CD4-positive, alpha-beta T cell treated with Interleukin-6 for 4 hours (primary cell): ENCODE data around the gene VGF.
"Not testable (repeated sequence)": the region's sequence is repeated elsewhere in the genome, so short reads cannot be mapped to it uniquely, and the experiment has no call there.

Experiments used
- DNase-seq: peaks from one replicate; pipeline ENCODE4 v3.0.0-alpha.2; 2020; ENCODE audit warnings: mixed read lengths

VGF gene

DNA sequence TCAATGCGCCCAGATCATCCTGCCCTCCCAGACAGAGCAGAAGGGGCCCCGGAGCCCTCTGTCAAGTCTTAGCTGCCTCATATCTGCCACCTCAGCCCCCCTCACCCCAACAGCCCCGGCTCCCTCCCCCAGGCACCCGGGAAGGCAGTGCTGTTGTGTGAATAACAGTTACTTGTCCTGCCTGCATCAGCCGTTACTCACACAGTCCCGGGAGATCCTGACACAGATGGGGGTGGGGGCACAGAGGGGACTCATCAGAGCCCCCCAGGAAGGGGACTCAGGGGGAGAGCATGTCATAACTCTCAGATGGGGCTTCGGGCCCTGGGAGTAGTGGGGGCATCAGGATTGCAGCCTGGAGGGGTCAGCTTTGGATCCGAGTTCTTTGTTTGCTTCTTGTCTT is 50.9 kb downstream of the VGF start:
- no peak for DNase-seq

DNA sequence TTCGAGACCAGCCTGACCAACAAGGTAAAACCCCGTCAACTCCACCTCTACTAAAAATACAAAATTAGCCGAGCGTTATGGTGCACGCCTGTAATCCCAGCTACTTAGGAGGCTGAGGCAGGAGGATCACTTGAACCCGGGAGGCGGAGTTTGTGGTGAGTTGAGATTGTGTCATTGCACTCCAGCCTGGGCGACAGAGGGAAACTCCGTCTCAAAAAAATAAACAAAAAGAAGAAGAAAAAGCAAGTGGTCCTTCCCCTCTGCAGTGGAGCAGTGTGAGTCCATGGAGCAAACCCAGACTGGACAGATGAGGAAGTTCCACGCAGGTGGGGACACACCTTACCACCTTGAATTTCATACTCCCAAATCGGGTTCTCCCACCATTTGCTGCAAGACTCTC is 51.5 kb downstream of the VGF start:
- DNase-seq, result no peak

DNA sequence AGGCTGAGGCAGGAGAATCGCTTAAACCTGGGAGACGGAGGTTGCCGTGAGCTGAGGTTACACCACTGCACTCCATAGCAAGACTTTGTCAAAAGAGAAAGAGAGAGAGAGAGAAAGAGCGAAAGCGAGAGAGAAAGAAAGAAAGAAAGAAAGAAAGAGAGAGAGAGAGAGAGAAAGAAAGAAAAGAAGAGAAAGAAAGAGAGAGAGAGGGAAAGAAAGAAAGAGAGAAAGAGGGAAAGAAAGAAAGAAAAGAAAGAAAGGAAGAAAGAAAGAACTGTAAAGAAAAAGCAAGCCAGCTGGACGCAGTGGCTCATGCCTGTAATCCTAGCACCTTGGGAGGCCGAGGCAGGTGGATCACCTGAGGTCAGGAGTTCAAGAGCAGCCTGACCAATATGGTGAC is 52.2 kb downstream of the VGF start:
- DNase-seq, result not testable (repeated sequence)
